Activated CD4-positive, alpha-beta T cell treated with anti-CD3 and anti-CD28 coated beads, Interleukin-2, amount 10 ng/mL, durations not matched to agents 7 days and 5 days (primary cell): ENCODE data around the gene ABCC6. TPM values are rescaled to one million over a fixed set of nuclear protein-coding genes. Genes with fewer than 3 reads are reported as not detected.
"Not testable (repeated sequence)": the region's sequence is repeated elsewhere in the genome, so short reads cannot be mapped to it uniquely, and the experiment has no call there.

Experiments
- CTCF ChIA-PET: fragments of 350-600 bp; sonication (Branson Sonifier 250); formaldehyde crosslinking; loops from one replicate; lab custom pipeline; 2021; ENCODE audit warnings: antibody characterized with exemption; lab: Charles Lee
- POLR2A ChIA-PET: fragments of 350-600 bp; sonication (Branson Sonifier 250); formaldehyde crosslinking; loops from one replicate; lab custom pipeline; 2021; ENCODE audit warnings: antibody characterized with exemption; lab: Charles Lee
- DNase-seq: peaks from one replicate; pipeline ENCODE4 v3.0.0-alpha.2; 2020
- H3K27ac Mint-ChIP-seq: one replicate; pipeline ENCODE4 v1.8.0; 2021; ENCODE audit warnings: mild to moderate bottlenecking, moderate library complexity, mixed read lengths
- H3K27me3 Mint-ChIP-seq: one replicate; pipeline ENCODE4 v1.8.0; 2021; ENCODE audit warnings: mixed read lengths
- H3K36me3 Mint-ChIP-seq: one replicate; pipeline ENCODE4 v1.8.0; 2021; ENCODE audit warnings: low read depth, mixed read lengths
- H3K4me1 Mint-ChIP-seq: one replicate; pipeline ENCODE4 v1.8.0; 2021; ENCODE audit warnings: mixed read lengths
- H3K4me3 Mint-ChIP-seq: one replicate; pipeline ENCODE4 v1.8.0; 2021; ENCODE audit warnings: mild to moderate bottlenecking, moderate library complexity, mixed read lengths
- H3K9me3 Mint-ChIP-seq: one replicate; pipeline ENCODE4 v1.8.0; 2021; ENCODE audit warnings: mixed read lengths
- total RNA-seq, 2 experiments: library from RNA; stranded (reverse); gene quantifications; one replicate each; pipeline ENCODE4 v1.2.3, GENCODE V29; 2021

Gene ABCC6
- total RNA-seq, 2 experiments from 2014 or later, result not detected

GRCh38 chr16:16161319-16161718 lies 62.0 kb downstream of the ABCC6 start:
- DNase-seq, result no peak
- CTCF ChIA-PET, result no interaction called here
- Mint-ChIP-seq H3K4me1 (no peaks in the 10 kb centered on the region), H3K9me3 (peaks cover 9% of the 10 kb centered on the region), H3K4me3 (no peak overlapping the region), H3K27me3 (no peaks in the 10 kb centered on the region), H3K27ac (no peak overlapping the region), H3K36me3 (no peaks in the 10 kb centered on the region)
- POLR2A ChIA-PET, result no interaction called here

- CTCF ChIA-PET, result no interaction called here
- DNase-seq, result no peak
- Mint-ChIP-seq H3K36me3 (no peaks in the 10 kb centered on the region), H3K4me3 (no peak overlapping the region), H3K4me1 (no peaks in the 10 kb centered on the region), H3K27me3 (no peaks in the 10 kb centered on the region), H3K9me3 (peaks cover 9% of the 10 kb centered on the region), H3K27ac (no peak overlapping the region)
- POLR2A ChIA-PET, result no interaction called here
These were observed 63.6 kb downstream of the ABCC6 start for GRCh38 chr16:16159662-16160061.

- Mint-ChIP-seq H3K36me3 (no peaks in the 10 kb centered on the region), H3K27ac (no peak overlapping the region), H3K27me3 (no peaks in the 10 kb centered on the region), H3K4me3 (no peak overlapping the region), H3K9me3 (peaks cover 9% of the 10 kb centered on the region), H3K4me1 (no peaks in the 10 kb centered on the region)
- no peak for DNase-seq
- ChIA-PET POLR2A (no interaction called here), CTCF (no interaction called here)
These were observed 64.4 kb downstream of the ABCC6 start for GRCh38 chr16:16158741-16159374.

- no peaks in the 10 kb centered on the region for H3K4me1 Mint-ChIP-seq
- H3K36me3 Mint-ChIP-seq, result no peaks in the 10 kb centered on the region
- H3K27ac Mint-ChIP-seq, result no peak overlapping the region
- H3K27me3 Mint-ChIP-seq, result no peaks in the 10 kb centered on the region
- H3K4me3 Mint-ChIP-seq, result no peak overlapping the region
- no peak for DNase-seq
- peaks cover 9% of the 10 kb centered on the region for H3K9me3 Mint-ChIP-seq
- CTCF ChIA-PET, result no interaction called here
- POLR2A ChIA-PET, result no interaction called here
These were observed 65.1 kb downstream of the ABCC6 start for GRCh38 chr16:16158082-16158658.

GRCh38 chr16:16157166-16157565 lies 66.1 kb downstream of the ABCC6 start:
- Mint-ChIP-seq H3K9me3 (peaks cover 9% of the 10 kb centered on the region), H3K4me1 (no peaks in the 10 kb centered on the region), H3K36me3 (no peaks in the 10 kb centered on the region), H3K27me3 (no peaks in the 10 kb centered on the region), H3K27ac (no peak overlapping the region), H3K4me3 (no peak overlapping the region)
- ChIA-PET POLR2A (no interaction called here), CTCF (interaction anchor here (1.2 kb wide), 1 partner anchor 426 kb away, joined by 3 read pairs; no protein-coding TSS in a partner anchor)
- DNase-seq, result no peak

- Mint-ChIP-seq H3K27me3 (no peaks in the 10 kb centered on the region), H3K4me1 (no peaks in the 10 kb centered on the region), H3K9me3 (peaks cover 9% of the 10 kb centered on the region), H3K36me3 (no peaks in the 10 kb centered on the region), H3K27ac (no peak overlapping the region), H3K4me3 (no peak overlapping the region)
- DNase-seq, result no peak
- POLR2A ChIA-PET, result no interaction called here
- CTCF ChIA-PET, result no interaction called here
These were observed 68.1 kb downstream of the ABCC6 start for GRCh38 chr16:16155234-16155633.

- Mint-ChIP-seq H3K27me3 (no peaks in the 10 kb centered on the region), H3K4me3 (no peak overlapping the region), H3K9me3 (peaks cover 9% of the 10 kb centered on the region), H3K27ac (no peak overlapping the region), H3K4me1 (no peaks in the 10 kb centered on the region), H3K36me3 (no peaks in the 10 kb centered on the region)
- CTCF ChIA-PET, result interaction anchor here (0.6 kb wide), 1 partner anchor 427 kb away, joined by 3 read pairs; no protein-coding TSS in a partner anchor
- POLR2A ChIA-PET, result no interaction called here
- DNase-seq, result no peak
These were observed 68.9 kb downstream of the ABCC6 start for GRCh38 chr16:16154281-16154951.

- DNase-seq, POLR2A ChIA-PET, H3K27me3 Mint-ChIP-seq, H3K27ac Mint-ChIP-seq, H3K36me3 Mint-ChIP-seq, H3K4me3 Mint-ChIP-seq, CTCF ChIA-PET, H3K4me1 Mint-ChIP-seq, H3K9me3 Mint-ChIP-seq: not testable (repeated sequence)
These were observed 70.3 kb downstream of the ABCC6 start for GRCh38 chr16:16153000-16153399.

- no peak overlapping the region for H3K27ac Mint-ChIP-seq
- H3K4me3 Mint-ChIP-seq, result no peak overlapping the region
- no peaks in the 10 kb centered on the region for H3K36me3 Mint-ChIP-seq
- POLR2A ChIA-PET, result no interaction called here
- no peak for DNase-seq
- CTCF ChIA-PET, result no interaction called here
- no peaks in the 10 kb centered on the region for H3K4me1 Mint-ChIP-seq
- H3K27me3 Mint-ChIP-seq, result no peaks in the 10 kb centered on the region
- H3K9me3 Mint-ChIP-seq, result no peaks in the 10 kb centered on the region
These were observed 72.0 kb downstream of the ABCC6 start for GRCh38 chr16:16151315-16151714.

- DNase-seq, result no peak
- POLR2A ChIA-PET, result no interaction called here
- no peak overlapping the region for H3K4me3 Mint-ChIP-seq
- H3K9me3 Mint-ChIP-seq, result no peaks in the 10 kb centered on the region
- no peaks in the 10 kb centered on the region for H3K36me3 Mint-ChIP-seq
- H3K27me3 Mint-ChIP-seq, result no peaks in the 10 kb centered on the region
- CTCF ChIA-PET, result no interaction called here
- no peaks in the 10 kb centered on the region for H3K4me1 Mint-ChIP-seq
- H3K27ac Mint-ChIP-seq, result no peak overlapping the region
These were observed 72.5 kb downstream of the ABCC6 start for GRCh38 chr16:16150878-16151152.

- Mint-ChIP-seq H3K9me3 (no peaks in the 10 kb centered on the region), H3K4me3 (no peak overlapping the region), H3K27me3 (no peaks in the 10 kb centered on the region), H3K27ac (no peak overlapping the region), H3K36me3 (no peaks in the 10 kb centered on the region), H3K4me1 (no peaks in the 10 kb centered on the region)
- ChIA-PET CTCF (no interaction called here), POLR2A (no interaction called here)
- no peak for DNase-seq
These were observed 73.0 kb downstream of the ABCC6 start for GRCh38 chr16:16150117-16150877.

GRCh38 chr16:16149710-16150116 lies 73.6 kb downstream of the ABCC6 start:
- DNase-seq, result no peak
- Mint-ChIP-seq H3K27me3 (no peaks in the 10 kb centered on the region), H3K36me3 (no peaks in the 10 kb centered on the region), H3K4me1 (no peaks in the 10 kb centered on the region), H3K4me3 (no peak overlapping the region), H3K9me3 (no peaks in the 10 kb centered on the region), H3K27ac (no peak overlapping the region)
- POLR2A ChIA-PET, result no interaction called here
- CTCF ChIA-PET, result no interaction called here

- DNase-seq, result no peak
- Mint-ChIP-seq H3K27ac (no peak overlapping the region), H3K4me3 (no peak overlapping the region), H3K9me3 (no peaks in the 10 kb centered on the region), H3K36me3 (peaks cover 5% of the 10 kb centered on the region), H3K27me3 (no peaks in the 10 kb centered on the region), H3K4me1 (no peaks in the 10 kb centered on the region)
- POLR2A ChIA-PET, result no interaction called here
- CTCF ChIA-PET, result interaction anchor here (0.6 kb wide), 1 partner anchor 28 kb away, joined by 3 read pairs; no protein-coding TSS in a partner anchor
These were observed 74.5 kb downstream of the ABCC6 start for GRCh38 chr16:16148755-16149154.
